GM18517 (cell line): ENCODE measurements around the gene KIFC3.
"Not testable (repeated sequence)": the region's sequence is repeated elsewhere in the genome, so short reads cannot be mapped to it uniquely, and the experiment has no call there.

Source experiments
- ATAC-seq: cut with Tn5 transposase; IDR thresholded peaks from one replicate; pipeline ENCODE4 v1.9.1; 2021; ENCODE audit warnings: mild to moderate bottlenecking, moderate library complexity; ENCODE audit not compliant: unreplicated experiment

KIFC3 gene

DNA sequence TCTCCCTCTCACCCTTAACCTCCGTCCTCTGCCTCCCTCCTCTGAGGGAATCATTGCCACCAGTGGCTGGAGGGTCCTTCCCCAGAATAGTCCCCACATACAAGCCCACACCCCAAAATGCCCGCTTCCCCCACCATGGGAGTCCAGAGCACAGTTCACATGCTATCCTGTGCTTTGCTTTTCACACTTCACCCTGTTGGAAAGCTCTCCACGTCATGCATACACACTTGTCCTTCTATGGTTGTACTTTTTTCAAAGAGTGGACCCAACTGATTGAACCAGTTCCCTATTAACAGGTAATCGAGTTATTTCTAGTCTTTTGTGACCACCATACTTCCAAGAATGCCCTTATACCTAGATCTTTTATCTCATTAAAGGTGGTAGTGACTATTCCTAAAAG lies 23.8 kb upstream of the KIFC3 start:
- no peak for ATAC-seq

DNA sequence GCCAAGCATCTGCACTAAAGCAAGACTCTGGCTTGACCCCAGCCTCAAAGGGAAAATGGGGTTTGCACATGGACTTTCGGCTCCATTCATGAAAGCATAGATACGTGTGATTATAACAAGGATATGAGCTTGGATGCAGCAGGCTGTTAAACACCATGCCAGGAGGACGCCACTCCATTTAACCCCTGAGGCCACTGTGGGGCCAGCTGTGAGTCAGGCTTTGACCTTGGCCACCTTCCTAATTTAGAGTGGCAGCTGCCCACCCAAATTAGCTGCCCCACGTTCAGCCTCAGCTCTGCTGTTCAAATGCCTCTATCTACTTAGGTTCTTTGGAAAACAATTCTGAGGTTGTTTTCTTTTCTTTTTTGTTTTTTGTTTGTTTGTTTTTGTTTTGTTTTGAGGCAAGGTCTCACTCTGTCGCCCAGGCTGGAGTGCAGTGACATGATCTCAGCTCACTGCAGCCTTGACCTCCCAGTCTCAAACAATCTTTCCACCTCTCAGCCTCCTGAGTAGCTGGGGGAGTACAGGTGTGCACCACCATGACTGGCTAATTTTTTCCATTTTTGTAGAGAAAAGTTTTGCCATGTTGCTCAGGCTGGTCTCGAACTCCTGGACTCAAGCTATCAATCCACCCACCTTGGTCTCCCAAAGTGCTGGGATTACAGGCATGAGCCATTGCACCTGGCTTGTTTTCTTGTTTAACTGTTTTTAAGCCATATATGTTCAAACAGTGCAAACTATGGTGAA lies 23.2 kb upstream of the KIFC3 start:
- ATAC-seq: no peak

DNA sequence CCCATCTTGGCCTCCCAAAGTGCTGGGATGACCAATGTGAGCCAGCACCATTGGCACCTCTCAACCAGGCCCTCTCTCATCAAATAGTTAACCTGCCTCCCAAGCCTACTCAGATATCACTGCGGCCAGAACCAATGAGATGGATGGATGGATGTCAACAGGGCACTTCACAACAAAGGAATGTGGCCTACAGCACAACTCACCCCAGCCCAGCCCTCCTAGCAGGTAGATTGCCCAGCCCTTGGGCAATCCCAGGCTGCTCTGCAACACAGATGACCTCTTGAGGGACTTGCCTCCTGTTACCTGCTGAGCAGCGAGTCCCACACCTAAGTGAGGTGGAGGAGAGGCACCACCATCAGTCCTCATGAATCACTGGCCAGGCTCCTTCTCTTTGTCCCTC lies 22.6 kb upstream of the KIFC3 start:
- ATAC-seq: no peak

DNA sequence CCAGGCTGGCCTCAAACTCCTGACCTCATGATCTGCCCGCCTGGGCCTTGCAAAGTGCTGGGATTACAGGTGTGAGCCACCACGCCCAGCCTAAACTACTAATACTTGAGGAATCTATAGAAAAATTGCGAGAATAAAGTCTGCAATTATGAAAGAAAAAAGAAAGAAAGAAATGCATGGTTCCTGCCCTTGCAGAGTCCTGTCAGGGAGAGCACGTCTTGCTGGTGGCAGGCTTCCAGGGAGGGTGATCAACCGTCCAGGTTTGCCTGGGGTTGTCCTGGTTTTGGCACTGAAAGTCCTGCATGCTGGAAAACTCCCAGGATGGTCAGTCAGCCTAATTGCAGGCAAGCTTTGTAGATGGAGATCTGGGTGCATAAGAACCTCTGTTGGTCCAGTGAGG lies 21.5 kb upstream of the KIFC3 start:
- ATAC-seq: no peak

DNA sequence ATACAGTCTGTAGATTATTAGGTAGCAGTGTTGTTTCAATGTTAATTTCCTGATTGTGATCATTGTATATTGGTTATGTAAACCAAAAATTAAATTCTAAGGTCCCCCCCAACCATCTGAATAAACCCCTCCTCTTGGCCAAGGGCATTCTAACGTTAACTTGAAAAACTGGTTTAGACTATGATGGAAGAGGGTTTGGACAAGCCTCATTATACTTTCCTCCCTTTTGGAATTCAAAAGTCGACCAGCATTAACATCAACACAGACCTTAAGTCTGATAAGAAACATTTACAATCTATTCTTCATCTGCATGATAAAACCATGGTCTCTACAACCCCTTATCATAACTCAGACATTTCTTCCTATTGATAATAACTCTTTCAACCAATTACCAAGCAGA lies 20.6 kb upstream of the KIFC3 start:
- ATAC-seq: no peak

GRCh38 chr16:57822018-57822553 lies 19.8 kb upstream of the KIFC3 start:
- no peak for ATAC-seq

- no peak for ATAC-seq
Observed at GRCh38 chr16:57821149-57821971, 19.1 kb upstream of the KIFC3 start.

- ATAC-seq: no peak
Observed at GRCh38 chr16:57818377-57819064, 16.2 kb upstream of the KIFC3 start.

- no peak for ATAC-seq
Observed at GRCh38 chr16:57817680-57818079, 15.4 kb upstream of the KIFC3 start.

GRCh38 chr16:57815987-57816745 lies 13.9 kb upstream of the KIFC3 start:
- ATAC-seq: no peak

DNA sequence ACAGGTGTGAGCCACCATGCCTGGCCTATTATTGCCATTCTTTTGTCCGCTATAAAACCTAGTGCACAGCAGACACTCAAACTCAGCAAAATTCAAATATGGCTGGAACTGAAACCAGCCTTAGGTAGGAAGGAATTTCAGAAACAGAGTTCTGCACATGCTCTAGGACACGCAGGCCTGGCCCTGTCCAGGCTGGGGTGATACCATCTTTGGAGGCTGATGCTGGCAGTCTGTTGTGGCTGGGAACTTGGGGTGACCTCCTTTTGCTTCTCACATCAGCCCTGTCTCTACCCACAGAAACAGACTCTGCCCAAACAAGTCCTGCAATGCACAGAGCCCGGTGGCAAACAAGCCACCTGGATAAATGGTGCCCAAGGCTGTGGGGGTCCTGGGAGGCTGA lies 12.6 kb upstream of the KIFC3 start:
- ATAC-seq: no peak

GRCh38 chr16:57813466-57813865 lies 11.2 kb upstream of the KIFC3 start:
- ATAC-seq: no peak

GRCh38 chr16:57811340-57811739 lies 9.0 kb upstream of the KIFC3 start:
- ATAC-seq: not testable (repeated sequence)

DNA sequence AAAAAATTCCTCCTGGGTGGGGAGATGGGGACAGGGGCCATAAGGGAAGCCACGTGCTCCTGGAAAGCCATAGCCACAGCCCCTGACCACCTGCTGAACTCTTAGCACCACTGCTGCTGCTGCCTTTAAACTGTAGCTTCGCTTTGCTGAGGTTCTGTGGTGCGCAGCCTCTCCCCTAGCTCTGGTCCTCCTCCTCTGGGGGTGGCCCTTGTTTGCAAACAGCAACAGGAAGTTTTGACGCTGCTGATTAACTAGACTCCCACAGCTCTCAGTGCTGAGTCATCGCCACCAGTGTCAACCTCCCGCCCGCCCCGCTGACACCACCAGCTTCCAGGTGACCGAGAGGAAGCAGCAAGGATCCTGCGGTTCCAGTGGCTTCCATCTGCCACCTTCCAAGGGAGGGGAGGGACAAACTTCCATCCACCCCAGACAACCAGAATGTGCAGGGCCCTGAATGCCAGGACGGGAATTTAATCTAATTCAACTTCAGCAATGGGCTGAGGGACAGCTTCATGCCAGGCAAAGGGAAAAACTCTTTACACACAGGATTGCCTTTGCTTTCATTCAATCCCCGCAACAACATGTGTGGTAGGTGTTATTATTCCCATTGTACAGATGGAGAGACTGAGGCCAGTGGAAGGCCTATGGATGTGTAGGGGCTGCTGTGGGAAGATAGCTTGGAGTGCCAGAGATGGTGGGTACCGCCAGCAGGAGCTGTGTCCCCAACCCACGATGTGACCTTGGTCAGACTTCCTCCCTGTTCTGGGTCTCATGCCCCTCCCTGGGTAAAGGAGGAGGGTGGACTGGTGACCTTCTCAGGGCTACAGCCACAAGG lies 8.1 kb upstream of the KIFC3 start:
- peak; percentile 97 for ATAC-seq

DNA sequence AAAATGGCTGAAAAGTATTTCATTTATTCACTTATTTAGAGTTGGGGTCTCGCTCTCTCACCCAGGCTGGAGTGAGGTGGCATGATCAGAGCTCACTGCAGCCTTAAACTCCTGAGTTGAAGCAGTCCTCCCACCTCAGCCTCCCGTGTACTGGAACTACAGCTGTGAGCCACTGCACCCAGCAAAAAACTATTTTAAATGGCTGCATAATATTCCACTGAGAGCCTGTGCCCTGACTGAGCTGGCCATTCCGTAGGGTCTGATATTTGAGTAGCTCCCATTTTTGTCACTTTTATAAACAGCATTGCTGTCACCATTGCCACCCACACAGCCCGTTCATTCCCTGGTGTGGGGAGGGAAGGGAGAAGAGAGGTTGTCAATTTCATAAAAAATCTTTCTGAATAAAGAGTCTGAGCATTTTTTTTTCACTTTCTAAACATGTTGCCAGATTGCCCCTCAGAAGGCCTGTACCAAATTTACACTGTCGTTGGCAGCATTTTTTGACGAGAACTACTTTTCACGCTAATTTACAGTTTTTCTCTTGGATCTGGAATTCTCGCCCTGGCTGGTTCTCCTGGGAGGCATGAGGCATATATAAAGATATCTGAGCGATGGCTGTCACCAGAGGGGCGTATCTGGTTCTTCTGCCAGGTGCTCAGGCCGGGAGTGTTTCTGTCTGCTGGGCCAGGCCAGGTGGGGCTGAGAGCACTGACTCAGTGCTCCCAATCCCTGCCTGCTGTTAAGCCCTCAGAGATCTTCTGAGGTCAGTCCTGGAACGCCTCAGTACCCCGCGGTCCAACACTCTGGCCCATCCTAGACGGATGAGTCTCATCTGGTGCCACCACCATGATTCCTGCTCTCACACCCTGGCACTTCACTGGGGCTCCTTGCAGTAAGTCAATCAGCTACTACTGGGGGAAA lies 7.2 kb upstream of the KIFC3 start:
- ATAC-seq: no peak

DNA sequence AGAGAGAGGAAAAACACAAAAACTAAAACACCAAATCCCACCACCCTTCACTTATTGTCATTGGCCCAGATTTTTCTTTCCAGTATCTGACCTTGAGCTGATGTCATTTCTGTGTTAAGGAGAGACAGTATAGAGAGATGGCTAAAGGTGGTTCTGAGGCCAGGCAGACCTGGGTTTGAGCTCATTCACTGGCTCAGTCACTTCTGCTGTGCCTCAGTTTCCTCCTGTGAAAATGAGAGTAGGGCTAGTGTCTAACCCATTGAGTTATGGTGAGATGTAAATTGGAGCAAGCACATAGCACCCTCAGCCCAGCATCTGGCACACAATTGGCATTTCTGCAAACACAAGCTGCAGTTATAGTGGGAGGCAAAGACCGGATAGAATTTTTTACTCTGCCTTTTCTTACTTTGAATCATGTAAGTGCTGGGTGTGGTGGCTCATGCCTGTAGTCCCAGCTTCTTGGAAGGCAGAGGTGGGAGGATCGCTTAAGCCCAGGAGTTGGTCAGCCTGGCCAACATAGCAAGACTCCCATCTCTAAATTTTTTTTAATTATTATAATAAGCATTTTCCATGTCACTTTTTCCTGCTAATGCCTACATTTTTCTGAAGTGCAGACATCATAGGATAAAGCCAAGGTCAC lies 6.4 kb upstream of the KIFC3 start:
- no peak for ATAC-seq

DNA sequence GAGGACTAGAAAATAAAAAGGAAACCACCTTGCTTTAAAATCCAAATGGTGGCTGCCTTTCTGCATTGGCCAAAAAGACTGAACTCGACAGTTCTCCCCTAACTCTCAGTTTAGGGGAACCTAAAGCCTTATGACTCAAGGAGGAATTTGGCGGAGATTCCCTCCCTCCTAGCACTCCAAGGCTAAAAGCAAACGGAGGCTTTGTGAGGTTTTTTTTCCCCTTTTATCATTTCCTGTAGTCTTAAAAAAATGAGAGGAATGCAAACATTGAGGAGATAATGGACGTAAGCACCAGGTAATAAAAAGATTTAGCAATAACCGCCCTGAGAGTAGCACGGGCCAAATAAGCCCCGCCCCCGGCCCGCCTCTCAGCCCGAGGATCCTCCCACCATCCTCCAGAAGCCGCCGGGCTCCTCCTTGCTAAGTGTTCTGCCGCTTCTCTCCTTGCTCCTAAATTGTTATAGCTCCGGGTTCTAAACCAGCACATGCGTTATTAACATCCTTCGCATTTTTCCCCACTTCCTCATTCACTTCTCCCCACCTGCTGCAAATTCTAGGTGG lies 5.8 kb upstream of the KIFC3 start:
- no peak for ATAC-seq
